VCaP (cell line): ENCODE measurements around the gene CYP4F22.

Source experiments
- H3K27ac ChIP-seq: fragments of 450-650 bp; 2 replicates; pipeline ENCODE4 v1.5.1; 2017
- TF ChIP-seq, protein P1 (sequence below): fragments of 450-650 bp; conservative IDR thresholded peaks from 2 replicates; pipeline ENCODE4 v1.5.1; 2017; ENCODE audit warnings: mild to moderate bottlenecking, moderate library complexity

Gene CYP4F22

DNA sequence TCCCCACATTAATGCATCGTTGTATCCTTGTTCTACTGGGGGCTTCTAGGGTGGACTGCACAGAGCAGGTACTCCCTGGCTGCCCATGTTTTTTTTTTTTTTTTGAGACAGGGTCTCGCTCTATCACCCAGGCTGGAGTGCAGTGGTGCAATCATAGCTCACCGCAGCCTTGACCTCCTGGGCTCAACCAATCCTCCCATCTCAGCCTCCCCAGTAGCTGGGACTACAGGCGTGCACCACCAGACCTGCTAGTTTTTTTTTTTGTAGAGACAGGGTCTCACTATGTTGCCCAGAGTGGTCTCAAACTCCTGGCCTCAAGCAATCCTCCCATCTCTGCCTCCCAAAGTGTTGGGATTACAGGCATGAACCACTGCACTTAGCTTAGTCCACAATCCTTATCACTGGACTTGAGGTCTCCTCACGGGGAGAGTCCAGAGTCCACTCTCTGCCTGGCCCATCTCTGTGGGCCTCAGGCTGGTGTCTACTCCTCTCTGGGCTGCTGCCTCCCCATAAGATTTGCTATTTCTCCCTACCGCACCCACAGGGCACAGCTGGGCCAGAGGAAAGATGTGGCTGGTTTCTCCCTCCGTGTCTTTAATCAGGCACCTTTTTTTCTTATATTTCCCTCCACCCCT, 56.3 kb downstream of the CYP4F22 start:
- H3K27ac ChIP-seq, result peak overlapping the region; percentile 82
- TF ChIP-seq, protein P1, sequence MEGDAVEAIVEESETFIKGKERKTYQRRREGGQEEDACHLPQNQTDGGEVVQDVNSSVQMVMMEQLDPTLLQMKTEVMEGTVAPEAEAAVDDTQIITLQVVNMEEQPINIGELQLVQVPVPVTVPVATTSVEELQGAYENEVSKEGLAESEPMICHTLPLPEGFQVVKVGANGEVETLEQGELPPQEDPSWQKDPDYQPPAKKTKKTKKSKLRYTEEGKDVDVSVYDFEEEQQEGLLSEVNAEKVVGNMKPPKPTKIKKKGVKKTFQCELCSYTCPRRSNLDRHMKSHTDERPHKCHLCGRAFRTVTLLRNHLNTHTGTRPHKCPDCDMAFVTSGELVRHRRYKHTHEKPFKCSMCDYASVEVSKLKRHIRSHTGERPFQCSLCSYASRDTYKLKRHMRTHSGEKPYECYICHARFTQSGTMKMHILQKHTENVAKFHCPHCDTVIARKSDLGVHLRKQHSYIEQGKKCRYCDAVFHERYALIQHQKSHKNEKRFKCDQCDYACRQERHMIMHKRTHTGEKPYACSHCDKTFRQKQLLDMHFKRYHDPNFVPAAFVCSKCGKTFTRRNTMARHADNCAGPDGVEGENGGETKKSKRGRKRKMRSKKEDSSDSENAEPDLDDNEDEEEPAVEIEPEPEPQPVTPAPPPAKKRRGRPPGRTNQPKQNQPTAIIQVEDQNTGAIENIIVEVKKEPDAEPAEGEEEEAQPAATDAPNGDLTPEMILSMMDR, result no peak

DNA sequence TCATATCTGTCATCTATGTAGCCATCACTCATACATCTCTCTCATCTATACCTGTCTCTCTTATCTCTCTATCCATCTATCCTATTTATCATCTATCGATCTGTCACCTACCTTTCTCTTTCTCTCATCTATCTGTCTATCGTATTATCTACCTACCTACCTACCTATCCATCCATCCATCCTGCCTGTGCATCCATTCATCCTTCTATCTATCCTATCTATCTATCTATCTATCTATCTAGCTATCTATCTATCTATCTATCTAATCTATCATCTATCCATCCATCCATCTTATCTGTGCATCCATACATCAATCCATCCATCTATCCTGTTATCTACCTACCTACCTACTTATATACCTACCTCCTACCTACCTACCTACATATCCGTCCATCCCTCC, 62.1 kb downstream of the CYP4F22 start:
- TF ChIP-seq, protein P1, result no peak
- no peak overlapping the region for H3K27ac ChIP-seq

DNA sequence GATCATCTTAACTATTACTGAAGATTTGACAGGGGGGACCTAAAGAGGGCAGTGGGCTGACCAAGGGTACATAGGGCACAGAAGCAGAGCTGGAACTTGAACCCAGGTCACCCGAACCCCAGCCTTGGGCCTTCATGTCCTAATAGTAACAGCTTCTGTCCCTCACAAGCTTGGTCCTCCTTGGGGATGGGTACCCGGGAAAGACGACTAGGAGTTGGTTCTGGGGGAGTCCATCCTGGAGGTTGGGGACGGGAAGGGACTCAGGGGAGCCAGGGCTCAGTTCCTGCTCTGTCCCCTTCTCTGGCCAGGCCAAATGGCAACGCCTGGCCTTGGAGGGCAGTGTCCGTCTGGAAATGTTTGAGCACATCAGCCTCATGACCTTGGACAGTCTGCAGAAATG, 67.1 kb downstream of the CYP4F22 start:
- H3K27ac ChIP-seq, result no peak overlapping the region
- TF ChIP-seq, protein P1, result no peak

DNA sequence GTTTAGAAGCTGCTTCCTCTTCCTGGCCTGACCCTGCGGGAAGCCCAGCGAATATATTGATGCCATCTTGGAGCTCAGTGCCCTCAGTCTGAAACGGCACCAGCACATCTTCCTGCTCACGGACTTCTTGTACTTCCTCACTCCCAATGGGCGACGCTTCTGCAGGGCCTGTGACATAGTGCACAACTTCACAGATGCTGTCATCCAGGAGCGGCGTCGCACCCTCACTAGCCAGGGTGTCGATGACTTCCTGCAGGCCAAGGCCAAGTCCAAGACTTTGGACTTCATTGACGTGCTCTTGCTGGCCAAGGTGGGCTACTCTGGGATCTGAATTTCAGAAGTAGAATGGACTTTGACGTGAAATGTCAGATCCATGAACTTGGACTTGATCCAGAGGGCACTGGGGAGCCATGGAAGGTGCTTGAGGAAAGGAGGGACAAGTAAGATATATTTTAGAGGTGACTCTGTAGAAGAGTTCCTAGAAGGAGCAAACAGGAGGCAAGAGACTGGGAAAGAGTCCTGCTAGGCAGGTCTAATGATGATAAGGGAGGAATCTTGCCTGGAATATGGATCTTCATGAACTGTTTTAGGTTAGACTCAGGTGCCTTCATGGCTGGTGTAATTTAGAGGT, 68.3 kb downstream of the CYP4F22 start:
- TF ChIP-seq, protein P1, result no peak

DNA sequence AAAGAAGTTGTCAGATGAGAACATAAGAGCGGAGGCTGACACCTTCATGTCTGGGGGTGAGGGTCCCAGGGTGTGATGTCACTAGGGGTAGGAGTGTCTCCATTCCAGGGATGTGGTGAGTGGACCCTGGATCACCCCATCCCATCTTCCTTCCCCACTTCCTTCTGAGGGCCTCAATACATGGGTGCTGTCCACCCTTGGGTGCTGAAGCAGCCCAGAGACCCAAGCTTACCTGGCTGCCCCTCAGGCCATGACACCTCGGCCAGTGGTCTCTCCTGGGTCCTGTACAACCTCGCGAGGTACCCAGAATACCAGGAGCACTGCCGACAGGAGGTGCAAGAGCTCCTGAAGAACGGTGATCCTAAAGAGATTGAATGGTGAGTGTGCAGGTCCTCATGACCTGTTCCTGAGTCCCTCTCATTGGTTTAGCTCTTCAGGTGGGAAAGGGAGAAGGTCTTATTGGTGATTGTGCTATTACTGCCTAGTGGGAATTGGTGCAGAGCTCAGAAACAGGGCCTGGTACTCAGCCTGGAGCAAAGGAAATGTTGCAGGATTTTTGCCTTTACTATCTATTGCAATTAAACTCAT, 69.0 kb downstream of the CYP4F22 start:
- TF ChIP-seq, protein P1, result no peak
- no peak overlapping the region for H3K27ac ChIP-seq

More for the DNA sequence above, 68.3 kb downstream of the CYP4F22 start:
- H3K27ac ChIP-seq, result no peak overlapping the region

DNA sequence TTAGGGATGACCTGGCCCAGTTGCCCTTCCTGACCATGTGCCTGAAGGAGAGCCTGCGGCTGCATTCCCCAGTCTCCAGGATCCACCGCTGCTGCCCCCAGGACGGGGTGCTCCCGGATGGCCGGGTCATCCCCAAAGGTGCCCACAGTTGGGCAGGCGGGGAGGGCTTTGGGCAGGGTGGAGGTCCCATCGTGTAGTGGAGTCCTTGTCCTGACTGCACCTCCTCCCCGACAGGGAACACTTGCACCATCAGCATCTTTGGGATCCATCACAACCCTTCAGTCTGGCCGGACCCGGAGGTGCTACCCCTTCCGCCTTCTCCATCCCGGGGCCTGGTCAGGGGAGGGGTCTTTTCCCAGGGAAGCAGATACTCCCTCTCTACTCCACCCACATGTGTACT, 75.0 kb downstream of the CYP4F22 start:
- TF ChIP-seq, protein P1, result no peak
- no peak overlapping the region for H3K27ac ChIP-seq

DNA sequence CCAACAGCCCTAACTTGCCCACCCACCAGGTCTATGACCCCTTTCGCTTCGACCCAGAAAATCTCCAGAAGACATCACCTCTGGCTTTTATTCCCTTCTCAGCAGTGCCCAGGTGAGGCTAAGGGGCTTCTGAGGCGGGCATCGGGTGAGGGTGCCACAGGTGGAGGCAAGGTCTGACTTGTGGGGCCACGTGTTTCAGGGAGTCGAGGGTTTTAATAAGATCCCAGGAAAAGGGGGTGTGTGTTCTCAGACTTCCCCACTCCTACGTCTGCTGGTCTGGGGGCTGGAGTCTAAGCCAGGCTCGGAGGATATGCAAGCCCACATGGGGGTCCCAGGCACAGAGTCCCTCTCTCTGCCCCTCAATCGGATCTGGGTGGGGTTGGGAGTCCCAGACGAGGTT, 75.8 kb downstream of the CYP4F22 start:
- peak overlapping the region; percentile 62; the same call in 1 of the 2 replicates for H3K27ac ChIP-seq
- TF ChIP-seq, protein P1, result no peak
